HG03039 (cell line): Measurements from ENCODE around the gene GRID1.

Experiments
- ATAC-seq: cut with Tn5 transposase; IDR thresholded peaks from one replicate; pipeline ENCODE4 v1.9.1; 2021; ENCODE audit warnings: mild to moderate bottlenecking, moderate library complexity; ENCODE audit not compliant: unreplicated experiment

Gene GRID1

DNA sequence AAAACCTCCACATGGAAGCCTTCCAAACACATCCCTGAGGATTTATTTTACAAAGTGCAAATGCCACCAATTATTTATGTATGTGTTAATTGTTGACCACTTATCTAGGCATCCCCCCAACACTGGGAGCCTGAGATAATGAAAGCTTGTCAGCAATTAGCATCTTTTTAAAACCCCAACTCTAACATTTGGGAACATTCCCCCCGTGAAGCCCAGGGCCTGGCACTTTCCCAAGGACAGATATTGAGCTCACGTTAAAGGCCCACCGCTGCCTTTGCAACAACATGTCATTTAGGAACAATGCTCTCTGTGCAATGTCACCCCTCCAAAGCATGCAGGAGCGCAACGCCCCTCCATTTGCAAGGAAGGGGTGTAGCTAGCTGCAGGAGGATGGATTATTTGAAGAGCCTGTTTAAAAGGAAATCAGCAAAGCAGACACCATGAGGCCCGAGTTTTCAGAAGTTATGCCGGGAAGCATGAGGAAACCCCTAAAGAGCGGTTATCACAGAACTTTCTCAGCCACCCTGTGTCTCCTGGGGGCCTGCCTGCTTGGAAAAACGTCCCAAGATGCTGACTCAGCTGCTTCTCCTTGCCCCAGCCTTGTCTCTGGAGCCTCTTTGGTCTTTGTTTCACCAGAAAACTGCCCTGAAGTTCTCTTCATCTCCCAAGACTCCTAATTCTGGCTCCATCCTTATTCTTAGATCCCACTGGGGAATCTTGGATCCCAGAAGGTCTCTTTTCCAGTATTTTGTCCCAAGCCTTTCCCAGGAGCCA is 444.1 kb downstream of the GRID1 start:
- no peak for ATAC-seq

DNA sequence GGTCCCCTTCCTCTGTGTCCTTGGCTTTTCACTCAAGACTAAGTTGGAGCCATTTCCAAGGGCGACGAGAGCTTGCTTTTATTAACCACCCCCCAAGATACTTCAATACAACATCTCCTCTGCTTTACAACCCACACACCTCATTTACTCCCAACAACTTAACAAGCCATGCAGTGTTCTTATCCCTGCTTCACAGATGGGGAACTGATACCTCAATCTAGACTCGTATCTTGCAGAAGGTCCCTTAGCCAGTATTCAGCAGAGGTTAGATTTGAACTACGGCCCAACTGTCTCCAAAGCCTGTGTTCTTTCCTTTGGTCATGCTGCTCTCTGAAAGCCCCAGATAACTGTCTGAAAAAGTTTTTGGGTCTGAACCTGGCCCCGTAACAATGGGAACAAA is 444.8 kb downstream of the GRID1 start:
- no peak for ATAC-seq

DNA sequence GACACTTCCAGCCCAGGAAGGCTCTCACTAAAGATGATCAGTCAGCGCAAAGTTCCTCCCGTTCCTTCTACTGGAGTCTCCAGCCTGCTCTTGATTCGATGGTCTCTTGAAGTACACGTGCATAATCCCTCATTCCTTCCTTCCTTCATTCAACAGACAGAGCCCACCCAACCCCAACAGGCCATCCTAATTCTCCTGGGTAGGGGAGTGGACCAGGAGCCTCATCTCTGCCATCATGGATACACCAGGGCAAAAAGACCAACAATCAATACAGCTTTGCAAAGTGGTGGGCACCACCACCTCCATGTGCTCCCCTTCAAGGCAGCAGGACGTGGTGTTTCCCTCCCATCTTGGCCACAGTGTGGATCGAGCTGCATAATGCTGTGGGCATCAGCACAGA is 446.3 kb downstream of the GRID1 start:
- no peak for ATAC-seq

DNA sequence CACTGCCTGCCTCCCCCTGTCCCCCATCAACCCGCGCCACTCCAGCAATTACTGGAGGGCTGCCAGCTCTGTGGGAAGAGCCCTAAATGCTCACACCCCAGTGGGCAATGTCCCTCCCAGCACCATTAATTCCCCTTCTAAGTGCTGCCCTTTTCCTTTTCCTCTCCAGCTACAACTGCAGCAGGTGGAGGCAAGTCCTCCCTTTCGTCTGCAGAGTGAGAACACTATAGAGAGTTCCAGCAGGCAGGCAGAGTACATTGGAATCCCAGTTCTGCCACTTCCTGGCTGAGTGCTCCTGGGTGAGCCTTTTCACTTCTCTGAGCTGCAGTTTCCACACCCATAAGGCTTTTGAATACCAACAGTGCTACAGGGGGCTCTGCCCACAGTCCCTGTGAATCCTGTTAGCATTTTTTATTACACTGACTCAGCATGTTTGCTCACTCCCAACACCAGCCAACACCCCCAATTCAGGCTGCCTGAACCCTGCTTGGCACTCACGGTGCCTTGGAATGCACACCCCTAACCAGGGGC is 447.0 kb downstream of the GRID1 start:
- no peak for ATAC-seq

DNA sequence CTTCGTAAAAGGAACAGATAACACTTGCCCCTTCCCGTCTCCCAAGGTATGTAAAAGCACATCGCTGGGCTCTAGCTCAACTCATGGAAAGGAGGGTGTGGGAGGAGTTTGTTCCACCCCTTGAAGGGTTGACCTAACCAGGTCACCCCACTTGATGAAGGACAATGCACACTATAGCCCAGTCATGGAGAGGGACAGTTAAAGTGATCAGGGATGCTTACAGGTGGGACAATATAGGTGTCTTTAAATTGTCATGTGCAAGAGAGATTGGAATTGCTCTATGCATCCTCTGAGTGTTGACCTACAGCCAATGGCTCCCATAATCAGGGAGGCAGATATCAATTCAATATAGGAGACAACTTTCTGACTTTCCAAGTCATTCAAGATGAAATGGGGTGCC is 448.2 kb downstream of the GRID1 start:
- ATAC-seq = no peak

DNA sequence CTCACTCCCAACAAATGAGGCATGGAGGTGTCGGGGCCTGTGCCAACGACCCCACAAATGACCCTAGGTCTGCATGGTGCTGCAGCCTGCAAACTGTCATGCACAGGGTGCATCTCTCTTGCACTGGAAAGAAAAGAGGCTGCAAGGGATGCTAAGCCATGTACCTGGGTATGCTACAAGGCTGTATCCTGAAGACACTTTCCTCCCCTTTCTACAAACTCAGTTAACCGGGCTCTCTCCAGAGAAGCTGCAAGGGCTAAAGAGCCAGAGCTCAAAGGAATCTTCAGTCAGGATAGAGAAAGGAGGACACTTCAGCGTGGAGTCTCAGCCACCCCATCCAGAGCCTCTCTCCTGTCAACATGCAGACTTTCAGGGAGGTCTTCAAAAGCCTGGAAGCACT is 449.0 kb downstream of the GRID1 start:
- no peak for ATAC-seq

DNA sequence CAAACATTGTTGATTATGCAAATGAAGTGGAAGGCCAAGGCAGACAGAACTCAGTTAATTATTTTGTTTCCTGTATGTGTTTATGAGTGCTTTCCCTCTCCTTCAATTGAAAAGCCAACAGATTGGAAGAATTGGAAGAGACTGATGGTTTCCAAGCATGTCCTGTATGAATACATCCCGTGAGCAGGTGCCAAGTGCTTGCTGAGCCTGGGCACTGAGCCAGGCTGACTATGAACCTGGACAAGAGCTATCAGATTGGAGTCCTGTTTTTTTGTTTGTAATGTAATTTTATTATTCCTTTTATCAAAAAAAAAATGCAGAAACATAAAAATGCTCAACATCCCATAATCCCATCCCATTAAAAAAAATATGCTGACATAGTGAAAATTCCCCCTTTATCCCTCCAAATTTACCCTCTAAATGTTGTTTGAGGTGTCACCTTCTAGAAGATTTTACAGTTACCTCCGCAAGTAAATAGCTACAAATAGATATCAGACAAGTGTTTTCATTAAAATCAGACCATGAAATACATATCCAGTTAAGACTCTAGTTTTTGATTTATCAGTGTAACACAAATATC is 449.5 kb downstream of the GRID1 start:
- no peak for ATAC-seq

DNA sequence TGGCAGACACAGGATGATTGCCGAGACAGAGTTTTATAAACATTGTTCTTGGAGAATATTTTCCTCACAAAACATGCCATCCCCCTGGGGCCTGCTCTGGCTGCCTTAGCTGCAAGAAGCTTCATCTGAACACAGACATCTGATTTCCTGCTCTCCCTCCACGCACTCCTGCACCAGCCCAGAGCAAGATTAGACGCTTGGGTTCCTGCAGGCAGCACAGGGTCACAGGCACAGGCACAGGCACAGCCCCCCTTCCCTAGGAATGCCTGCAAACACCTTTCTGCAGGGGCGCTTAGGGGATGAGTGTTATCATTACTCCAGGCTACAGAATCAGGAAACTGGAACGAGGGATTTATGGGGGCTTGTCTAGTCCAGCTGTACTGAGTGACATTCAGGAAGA is 450.3 kb downstream of the GRID1 start:
- no peak for ATAC-seq

DNA sequence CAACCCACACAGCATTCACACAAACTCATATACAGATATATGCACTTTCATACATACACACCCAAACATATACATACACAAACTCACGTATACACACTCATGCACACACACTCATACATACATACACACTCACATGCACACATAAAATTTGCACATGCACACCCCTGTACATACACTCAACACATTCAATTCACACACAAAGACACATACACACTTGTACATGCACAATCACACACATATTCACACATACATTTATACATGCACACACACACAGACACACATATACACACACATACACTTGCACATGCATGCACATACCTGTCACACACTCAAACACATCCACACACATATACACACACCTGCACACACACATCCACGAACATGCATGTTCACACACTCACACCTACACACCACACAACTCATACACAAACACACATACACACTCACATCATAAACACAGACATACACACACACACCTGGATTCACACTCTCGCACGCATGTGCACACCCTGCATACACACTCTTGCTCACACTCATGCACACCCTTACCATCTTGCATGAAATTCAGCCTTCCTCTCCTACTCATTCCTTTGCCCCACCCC is 451.2 kb downstream of the GRID1 start:
- ATAC-seq = no peak

DNA sequence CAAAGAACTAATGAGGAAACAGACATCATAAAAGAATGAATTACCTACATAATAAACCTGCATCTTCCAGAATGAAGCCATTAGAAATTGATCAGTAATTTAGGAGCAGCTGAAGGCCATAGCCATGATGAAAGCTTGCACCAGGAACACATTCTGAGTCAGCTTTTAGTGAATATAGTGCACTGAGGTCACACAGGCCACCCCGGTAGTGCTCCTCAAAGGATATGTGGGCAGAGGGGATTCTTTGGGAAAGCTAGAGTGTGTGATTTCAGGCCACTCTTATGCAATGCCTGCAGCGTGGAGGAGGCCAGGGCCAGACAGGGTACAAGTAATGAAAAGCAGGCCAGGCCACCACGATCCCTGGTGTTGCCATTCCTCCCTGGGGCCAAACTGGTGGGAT is 451.9 kb downstream of the GRID1 start:
- no peak for ATAC-seq

DNA sequence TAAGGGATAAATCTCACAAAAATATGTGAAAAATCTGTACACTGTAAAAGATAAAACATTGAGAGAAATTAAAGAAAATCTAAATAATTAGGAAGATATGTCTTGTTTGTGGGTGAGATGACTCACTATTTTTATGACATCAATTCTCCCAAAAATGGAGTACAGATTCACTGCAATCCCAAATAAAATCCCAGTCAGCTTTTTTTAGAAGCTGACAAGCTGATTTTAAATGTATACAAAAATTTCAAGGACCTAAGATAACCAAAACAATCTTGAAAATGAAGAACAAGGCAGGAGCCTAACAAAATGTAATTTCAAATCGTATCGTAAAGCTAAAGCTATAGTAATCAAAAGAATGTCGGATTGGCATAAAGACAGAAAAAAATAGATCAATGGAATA is 458.1 kb downstream of the GRID1 start:
- ATAC-seq = no peak

DNA sequence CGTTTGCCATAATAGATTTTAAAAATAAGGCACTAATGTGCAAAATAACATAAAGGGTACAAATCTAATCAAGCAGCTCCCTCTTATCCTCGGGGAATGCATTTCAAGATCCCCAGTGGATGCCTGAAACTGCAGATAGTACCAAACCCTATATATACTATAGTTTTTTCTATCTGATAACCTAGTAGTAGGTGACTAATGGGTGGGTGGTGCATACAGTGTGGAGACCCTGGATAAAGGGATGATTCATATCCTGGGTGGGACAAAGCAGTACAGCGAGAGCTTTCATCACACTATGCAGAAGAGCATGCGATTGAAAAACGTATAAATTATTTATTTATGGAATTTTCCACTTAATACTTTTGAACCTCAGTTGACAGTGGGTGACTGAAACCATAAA is 464.5 kb downstream of the GRID1 start:
- ATAC-seq = no peak

DNA sequence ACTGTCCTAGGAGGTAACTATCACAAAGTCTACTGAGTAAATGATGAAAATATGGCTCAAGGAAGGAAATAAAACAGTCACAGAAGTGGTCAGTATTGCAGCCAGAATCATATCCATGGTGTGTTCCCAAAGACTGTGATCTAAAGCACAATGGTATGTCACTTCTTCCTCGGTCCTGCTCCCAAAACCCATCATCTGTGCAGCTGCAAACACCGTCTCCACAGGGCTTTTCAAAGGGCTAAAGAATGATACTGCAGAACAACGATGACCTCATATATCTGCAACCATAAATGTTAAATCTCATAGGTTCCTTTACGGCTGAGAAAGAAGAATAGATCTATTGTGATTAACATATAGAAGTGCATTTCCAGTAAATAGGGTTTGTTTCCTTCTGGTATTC is 465.0 kb downstream of the GRID1 start:
- ATAC-seq = no peak

DNA sequence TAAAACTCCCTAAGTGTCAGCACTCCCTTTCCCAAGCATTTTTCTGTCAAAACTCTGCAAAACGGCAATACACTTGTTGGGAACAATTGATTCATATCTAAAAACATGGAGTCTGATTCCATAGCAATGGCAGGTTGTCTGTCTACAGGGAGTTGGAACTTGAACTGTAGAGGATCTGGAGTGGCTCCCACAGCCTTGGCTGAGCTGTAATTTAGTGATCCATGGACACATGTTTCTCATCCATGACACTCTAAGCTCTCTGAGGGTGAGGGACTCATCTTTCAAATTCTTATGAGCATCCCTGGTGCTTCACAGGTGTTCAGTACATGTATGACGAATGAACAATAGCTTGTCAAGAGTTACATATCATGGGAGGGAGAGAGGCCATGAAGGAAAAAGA is 466.1 kb downstream of the GRID1 start:
- ATAC-seq = no peak

DNA sequence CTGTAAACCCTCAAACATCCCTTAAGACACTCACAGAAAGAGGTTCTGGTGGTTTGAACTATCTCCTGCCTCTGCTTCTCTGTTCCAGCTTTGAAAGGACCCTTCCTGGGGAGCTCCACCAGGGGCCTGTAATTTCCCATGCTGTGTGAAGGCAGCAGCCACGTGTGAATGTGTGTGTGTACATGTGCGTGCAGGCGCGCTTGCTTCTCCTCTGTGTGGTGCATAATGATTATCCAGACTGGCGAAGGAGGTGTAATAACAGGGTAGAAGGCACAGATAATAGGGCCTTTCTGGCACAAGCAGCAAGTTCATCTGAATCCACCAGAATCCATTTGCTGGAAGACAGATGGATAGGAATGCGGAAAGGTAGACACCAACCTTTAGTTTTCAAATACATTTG is 466.5 kb downstream of the GRID1 start:
- no peak for ATAC-seq

DNA sequence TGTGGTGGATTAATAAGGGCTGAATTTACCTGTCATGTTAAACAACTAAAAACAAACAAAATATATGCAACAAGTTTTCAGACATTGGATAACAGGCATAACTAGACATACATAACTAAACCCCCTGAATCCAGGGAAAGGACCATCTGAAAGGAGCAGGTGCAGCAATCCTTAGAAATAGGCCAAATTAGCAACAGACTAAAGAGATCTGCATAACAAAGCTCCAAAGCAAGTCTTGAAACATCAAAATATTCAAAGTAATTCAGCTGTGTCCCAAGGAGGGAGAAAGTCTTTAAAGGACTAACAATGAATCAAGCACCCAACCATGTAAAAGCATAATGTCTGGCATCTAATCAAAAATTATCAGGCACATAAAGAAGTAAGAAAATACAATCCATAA is 475.1 kb downstream of the GRID1 start:
- ATAC-seq = no peak

DNA sequence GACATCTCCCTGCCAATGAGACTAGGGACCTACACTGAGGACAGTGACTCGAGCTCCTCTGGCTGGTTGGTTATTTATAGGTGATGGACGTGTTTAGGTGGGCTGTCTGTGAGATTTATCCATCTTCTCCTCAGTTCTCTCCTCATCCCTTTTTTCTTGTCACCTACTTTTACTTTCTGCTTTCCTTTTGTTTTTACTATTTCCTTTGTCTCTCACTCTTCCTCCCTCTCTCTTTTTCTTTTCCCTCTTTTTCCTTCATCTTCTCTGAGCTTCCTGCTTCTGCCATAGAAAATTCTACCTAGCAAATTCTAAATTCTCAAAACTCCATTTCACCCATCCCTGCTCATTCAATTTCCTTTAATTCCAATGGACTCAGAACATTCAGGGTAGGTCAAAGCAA is 478.0 kb downstream of the GRID1 start:
- ATAC-seq = no peak

DNA sequence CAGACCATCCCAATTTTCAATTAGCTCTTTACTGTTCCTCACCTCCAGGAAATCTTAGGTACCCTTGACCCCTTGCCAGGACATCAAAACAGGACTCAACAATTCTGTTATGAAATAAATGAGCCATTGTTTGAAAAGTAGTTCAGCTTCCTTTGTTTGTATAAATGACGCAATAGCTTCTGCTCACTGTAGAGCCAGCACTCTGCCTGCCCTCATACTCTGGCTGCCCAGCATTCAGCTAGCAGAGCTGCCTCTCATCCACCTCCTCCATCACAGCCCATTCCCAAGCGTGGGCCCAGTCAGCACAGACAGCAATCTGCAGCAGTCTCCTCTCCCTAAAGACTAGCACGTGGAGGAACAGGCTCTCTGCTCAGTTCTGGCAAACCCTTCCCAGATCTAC is 478.6 kb downstream of the GRID1 start:
- ATAC-seq = no peak

DNA sequence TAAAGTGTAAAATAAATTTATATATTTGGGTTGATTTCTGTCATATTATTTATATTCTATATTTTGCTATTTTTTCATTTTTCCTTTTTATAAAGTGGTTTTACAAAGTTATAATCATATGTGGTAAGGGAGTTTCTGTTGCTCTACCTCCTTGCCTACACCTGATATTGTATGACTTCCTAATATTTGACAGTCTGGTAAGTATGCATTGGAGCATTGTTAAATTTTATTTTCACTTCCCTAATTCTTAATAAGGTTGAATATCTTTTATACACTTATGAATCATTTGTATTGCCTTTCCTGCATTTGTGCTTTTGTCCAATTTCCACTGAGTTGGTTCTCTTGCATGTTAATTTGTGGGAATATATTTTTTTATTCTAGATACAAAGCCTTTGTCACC is 492.4 kb downstream of the GRID1 start:
- ATAC-seq = no peak

DNA sequence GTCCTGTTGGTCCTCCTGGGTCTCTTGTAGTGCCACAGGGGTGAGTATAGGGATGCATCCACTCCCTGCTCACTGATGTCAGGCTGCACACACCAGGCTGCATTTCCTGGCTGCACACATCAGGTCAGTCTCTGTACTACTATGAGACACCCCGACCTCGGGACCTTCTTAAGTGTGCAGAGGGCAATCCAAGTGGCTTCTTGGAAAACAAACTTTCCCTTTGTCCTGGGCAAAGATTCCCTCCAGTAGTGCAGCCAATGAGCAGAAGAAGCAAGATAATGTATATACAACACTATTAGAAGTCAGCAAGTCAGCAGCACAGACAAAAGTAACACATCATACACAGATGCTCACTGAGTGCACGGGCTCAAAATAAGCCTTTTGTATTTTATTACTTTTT is 493.5 kb downstream of the GRID1 start:
- no peak for ATAC-seq

DNA sequence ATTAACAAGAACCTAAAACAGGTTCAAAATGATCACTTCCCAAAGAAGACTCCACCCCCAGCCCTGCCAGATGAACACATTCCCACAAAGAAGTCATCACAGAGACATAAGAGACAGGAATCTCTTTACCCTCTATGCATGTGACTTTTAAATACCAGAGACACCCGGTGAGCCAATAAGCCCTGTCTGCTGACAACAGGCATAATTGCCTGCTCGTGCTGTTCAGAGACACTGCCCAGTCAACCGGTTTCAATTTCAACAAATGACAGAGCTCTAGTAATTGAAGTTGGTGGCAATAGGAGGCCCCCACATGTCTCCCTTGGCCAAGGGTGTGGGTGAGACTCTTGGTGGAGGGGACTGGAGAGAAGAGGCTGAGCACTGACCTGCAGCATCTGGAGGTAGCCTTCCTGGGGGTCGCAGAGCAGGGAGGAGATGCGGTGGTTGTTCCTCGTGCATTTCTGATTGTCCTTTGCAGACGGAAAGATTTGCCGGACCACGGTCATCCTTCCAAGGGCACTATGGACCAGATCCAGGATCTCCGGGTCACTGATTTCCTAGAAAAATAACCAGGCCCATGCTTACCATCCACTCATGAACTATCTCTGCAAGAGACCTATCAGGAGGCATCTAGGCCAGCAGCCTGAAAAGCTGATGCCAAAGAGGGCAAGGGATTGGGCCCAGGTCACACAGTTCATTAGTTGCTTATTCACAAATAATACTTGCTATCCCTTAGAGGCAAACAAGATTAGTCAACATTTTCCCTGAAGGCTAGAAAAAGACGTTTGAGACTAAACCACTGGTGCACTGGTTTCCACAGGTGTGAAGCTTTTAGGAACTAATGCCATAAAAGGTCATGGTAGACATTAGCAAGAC is 497.7 kb downstream of the GRID1 start:
- no peak for ATAC-seq
